Stomach (tissue), 4 donors: Measurements from ENCODE around the gene COG2.

ENCODE experiments used
- CTCF ChIP-seq, 7 experiments: fragments of 450-650 bp in 4 of 7; fragments of 200-600 bp in 3 of 7; sonication (generic) in 3 of 7; IDR thresholded peaks; one replicate each; pipeline ENCODE4 v1.5.1; 2016 to 2019; ENCODE audit warnings: antibody characterized with exemption in 7 of 7, control low read depth in 2 of 7, mild to moderate bottlenecking in 1 of 7
- POLR2A ChIP-seq, 4 donors: fragments of 450-650 bp; IDR thresholded peaks; one replicate each; pipeline ENCODE4 v1.6.1; 2016; ENCODE audit warnings: antibody characterized with exemption in 4 of 4, control low read depth in 2 of 4, mild to moderate bottlenecking in 1 of 4, moderate library complexity in 1 of 4

GRCh38 chr1:230684998-230685397 is 42.7 kb downstream of the COG2 start:
- TF ChIP-seq CTCF (IDR thresholded peaks at IDR 0.05): no peak
- TF ChIP-seq POLR2A (IDR thresholded peaks at IDR 0.05): no peak
